Left lung (tissue), 10 donors: ENCODE results near the gene TMEM184B. TPM values are rescaled to one million over a fixed set of nuclear protein-coding genes. Genes with fewer than 3 reads are reported as not detected.
A peak's percentile ranks its signal among the peaks of the same experiment; 100 is the strongest.

Experiments used
- ATAC-seq: fragments of 200-7000 bp; cut with Tn5 transposase; one replicate; pipeline ENCODE4 v1.9.1; 2020; ENCODE audit warnings: moderate library complexity
- DNase-seq, 4 donors: peaks; one replicate each; pipeline ENCODE4 v3.0.0-alpha.2; 2013 to 2020
- H3K27ac ChIP-seq, 2 donors: fragments of 200-600 bp; sonication (generic) in 1 of 2; one replicate each; pipeline versions ENCODE4 v1.5.0 to v1.8.0; 2020 to 2021
- H3K27me3 ChIP-seq, 2 donors: fragments of 200-600 bp; sonication (generic) in 1 of 2; one replicate each; pipeline versions ENCODE4 v1.5.0 to v1.8.0; 2020 to 2021
- H3K36me3 ChIP-seq, 2 donors: fragments of 200-600 bp; sonication (generic) in 1 of 2; one replicate each; pipeline versions ENCODE4 v1.5.0 to v1.8.0; 2020 to 2021
- H3K4me1 ChIP-seq, 2 donors: fragments of 200-600 bp; one replicate each; pipeline ENCODE4 v1.8.0; 2021
- H3K4me3 ChIP-seq, 2 donors: fragments of 200-600 bp; sonication (generic) in 1 of 2; one replicate each; pipeline versions ENCODE4 v1.5.0 to v1.8.0; 2020 to 2021; ENCODE audit warnings: mild to moderate bottlenecking in 1 of 2
- H3K9me3 ChIP-seq, 2 donors: fragments of 200-600 bp; sonication (generic) in 1 of 2; one replicate each; pipeline versions ENCODE4 v1.5.0 to v1.8.0; 2020 to 2021
- intact Hi-C, 2 donors: fragments of 100-400 bp; cut with DNase I; formaldehyde crosslinking; loops; one replicate each; pipeline versions ENCODE4 v1.11.2 to v1.14.2; 2022
- polyA plus RNA-seq, 6 donors: library from polyadenylated mRNA; unstranded; fragments of 120-200 nt; gene quantifications; one replicate each; pipeline ENCODE4 v1.2.1, GENCODE V29; 2013; ENCODE audit not compliant: insufficient read length in 6 of 6
- total RNA-seq, 2 donors: library from RNA; stranded (reverse); fragmentation: NEBNext Ultra II Directional; extraction: Animal tissue kit (Norgen Biotek cat#: 25700); gene quantifications; one replicate each; pipeline ENCODE4 v1.2.1, GENCODE V29; 2021
- TF ChIP-seq, protein P1 (sequence below), 2 donors: fragments of 200-600 bp; sonication (generic) in 1 of 2; IDR thresholded peaks; one replicate each; pipeline versions ENCODE4 v1.5.0 to v1.8.0; 2021; ENCODE audit warnings: antibody characterized with exemption in 2 of 2
- donor health status: DM: no; HTN: yes; CAD: no.
- donor health status: DM: no; HTN: no; CAD: no.

TMEM184B gene
- total and polyA plus RNA-seq, 8 donors, result 33.7 to 98.3 (median 39.8) TPM

DNA sequence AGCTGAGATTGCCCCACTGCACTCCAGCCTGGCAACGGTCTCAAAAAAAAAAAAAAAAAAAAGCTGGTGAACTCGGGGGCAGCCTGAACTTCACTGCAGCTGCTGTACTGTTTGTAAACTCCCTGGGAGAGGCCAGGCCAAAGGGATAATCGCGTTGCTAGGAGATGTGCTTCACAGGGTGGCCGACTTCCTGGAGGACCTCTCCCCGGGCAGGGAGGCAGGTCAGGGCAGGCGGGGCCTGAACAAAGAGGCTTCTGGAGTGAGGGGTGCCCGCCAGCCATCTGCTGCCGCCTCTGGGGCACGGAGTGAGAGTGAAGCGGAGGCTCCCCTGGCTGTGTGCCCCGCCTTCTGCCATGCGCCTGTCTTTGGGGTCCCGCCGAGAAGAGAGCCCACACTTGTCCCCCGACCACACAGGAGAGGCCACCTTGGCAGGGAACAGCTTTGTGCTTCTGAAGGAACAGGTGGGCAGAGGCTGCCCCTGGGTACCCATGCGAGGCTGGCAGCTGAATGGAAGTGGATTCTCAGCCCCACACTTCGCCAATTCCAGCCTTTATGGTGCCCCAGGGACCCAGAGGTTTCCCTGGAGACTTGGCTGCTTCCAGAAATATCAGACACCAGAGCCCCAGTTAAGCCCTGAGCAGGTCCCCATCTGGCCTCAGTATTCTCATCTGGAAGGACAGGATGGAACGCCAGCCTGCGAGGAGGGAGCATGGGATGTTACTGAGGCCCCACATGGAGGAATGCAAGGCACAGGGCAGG is 29.6 kb downstream of the TMEM184B start:
- TF ChIP-seq, protein P1, sequence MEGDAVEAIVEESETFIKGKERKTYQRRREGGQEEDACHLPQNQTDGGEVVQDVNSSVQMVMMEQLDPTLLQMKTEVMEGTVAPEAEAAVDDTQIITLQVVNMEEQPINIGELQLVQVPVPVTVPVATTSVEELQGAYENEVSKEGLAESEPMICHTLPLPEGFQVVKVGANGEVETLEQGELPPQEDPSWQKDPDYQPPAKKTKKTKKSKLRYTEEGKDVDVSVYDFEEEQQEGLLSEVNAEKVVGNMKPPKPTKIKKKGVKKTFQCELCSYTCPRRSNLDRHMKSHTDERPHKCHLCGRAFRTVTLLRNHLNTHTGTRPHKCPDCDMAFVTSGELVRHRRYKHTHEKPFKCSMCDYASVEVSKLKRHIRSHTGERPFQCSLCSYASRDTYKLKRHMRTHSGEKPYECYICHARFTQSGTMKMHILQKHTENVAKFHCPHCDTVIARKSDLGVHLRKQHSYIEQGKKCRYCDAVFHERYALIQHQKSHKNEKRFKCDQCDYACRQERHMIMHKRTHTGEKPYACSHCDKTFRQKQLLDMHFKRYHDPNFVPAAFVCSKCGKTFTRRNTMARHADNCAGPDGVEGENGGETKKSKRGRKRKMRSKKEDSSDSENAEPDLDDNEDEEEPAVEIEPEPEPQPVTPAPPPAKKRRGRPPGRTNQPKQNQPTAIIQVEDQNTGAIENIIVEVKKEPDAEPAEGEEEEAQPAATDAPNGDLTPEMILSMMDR (IDR thresholded peaks at IDR 0.05), result no peak
- Histone ChIP-seq H3K27ac (peak overlapping the region; percentile 33 to 49), H3K36me3 (peaks cover 0 to 54% of the 10 kb centered on the region in 2 donors), H3K9me3 (no peaks in the 10 kb centered on the region), H3K4me3 (no peak overlapping the region), H3K27me3 (no peaks in the 10 kb centered on the region), H3K4me1 (peaks cover 24 to 47% of the 10 kb centered on the region in 2 donors)
- DNase-seq (peak in 2 of 4 donors; percentile 68 to 91), ATAC-seq (peak; percentile 16)
- intact Hi-C loops, result no loop called here

DNA sequence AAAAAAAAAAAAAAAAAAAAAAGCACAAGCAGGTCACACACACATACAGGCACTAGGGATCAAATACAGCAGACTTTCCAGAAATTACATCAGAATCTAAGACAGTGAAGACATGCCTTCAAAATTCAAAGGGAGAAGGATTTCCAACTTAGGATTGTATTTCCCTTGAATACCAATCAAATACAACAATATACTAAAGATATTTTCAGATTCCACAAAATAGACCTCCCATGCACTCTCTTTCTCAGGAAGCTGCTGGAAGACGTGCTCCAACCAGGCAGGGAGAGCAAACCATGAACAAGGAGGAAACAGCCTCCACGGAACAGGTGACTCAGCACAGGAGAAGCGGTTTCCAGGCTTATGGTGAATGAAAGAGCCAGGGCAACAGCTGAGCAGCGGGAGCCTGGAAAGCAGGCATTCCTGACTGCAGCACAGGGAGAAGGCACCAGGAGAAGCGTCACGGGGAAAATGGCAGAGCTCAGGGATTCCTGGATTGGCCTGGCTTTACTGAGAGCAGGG is 32.0 kb downstream of the TMEM184B start:
- Histone ChIP-seq H3K36me3 (peaks cover 0 to 47% of the 10 kb centered on the region in 2 donors), H3K4me3 (no peak overlapping the region), H3K9me3 (no peaks in the 10 kb centered on the region), H3K4me1 (peaks cover 27 to 56% of the 10 kb centered on the region in 2 donors), H3K27me3 (no peaks in the 10 kb centered on the region), H3K27ac (no peak overlapping the region)
- TF ChIP-seq, protein P1 (IDR thresholded peaks at IDR 0.05), result no peak
- DNase-seq, result no peak
- peak; percentile 23 for ATAC-seq
- intact Hi-C loops, result no loop called here

DNA sequence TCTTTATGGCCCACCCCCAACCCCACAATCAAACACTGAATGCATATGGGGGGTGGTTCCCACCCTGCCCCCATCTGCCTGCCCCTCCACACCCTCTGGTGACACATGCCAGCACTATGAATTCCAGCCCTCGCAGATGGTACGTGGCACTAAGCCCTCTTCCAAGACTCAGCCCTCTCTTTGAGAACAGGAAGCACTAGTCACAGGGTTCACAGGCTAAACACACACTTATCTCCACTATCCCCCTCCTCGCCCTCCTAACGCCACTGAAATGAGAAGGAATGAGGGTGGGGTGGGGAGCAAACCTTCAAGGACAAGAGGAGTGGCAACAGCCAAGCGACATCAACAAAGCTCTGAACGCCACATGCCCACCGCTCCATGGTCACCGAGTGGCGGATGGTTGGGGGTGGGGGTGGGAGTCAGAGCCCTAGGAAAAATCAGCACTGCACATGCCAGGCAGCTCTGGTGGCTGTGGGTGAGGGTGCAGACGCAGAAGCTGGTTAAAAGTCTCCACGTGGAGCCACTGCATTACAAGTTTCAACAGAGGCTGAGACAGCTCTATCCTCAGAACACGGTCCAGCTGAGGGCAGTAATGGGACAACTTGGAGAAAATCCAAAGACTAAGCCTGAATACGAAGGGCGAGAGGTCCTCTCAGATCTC is 33.6 kb downstream of the TMEM184B start:
- ATAC-seq, result peak; percentile 81
- peaks cover 0 to 48% of the 10 kb centered on the region in 2 donors for H3K36me3 ChIP-seq
- no peaks in the 10 kb centered on the region for H3K9me3 ChIP-seq
- H3K4me3 ChIP-seq, result no peak overlapping the region
- intact Hi-C loops, result no loop called here
- TF ChIP-seq, protein P1 (IDR thresholded peaks at IDR 0.05), result no peak
- H3K27ac ChIP-seq, result peak overlapping the region; percentile 72 to 77
- no peaks in the 10 kb centered on the region for H3K27me3 ChIP-seq
- H3K4me1 ChIP-seq, result peaks cover 27 to 56% of the 10 kb centered on the region in 2 donors
- DNase-seq, result peak in 3 of 4 donors; percentile 57 to 83 (median 62)

DNA sequence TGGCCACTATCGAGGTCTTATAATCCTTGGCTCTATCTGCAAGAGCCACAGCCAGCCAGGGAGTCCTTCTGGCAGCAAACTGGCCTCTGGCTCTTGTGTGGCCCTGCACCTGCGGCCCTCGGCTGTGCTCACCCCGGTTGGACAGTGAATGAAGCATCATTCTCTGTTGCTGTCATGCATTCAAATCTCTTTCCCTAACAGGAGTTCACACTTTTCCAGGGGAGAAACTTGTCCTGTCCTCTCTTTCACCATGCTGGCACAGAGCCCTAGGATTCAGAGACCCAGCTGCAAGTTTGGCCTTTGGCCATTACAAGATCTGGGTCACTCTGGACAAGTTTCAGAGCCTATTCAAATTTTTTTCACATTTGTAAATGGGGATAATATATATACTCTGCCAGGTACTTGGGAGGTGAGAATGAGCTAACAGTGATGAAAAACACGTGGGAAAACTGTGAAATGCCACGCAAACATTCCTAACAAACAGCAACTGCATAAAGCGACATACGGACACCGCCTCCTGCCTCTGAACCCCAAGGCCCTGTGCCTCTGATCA is 34.2 kb downstream of the TMEM184B start:
- H3K4me1 ChIP-seq, result peaks cover 27 to 54% of the 10 kb centered on the region in 2 donors
- DNase-seq (peak in 2 of 4 donors; percentile 69 to 81), ATAC-seq (peak; percentile 1)
- intact Hi-C loops, result no loop called here
- H3K4me3 ChIP-seq, result no peak overlapping the region
- H3K9me3 ChIP-seq, result no peaks in the 10 kb centered on the region
- H3K36me3 ChIP-seq, result peaks cover 0 to 48% of the 10 kb centered on the region in 2 donors
- TF ChIP-seq, protein P1 (IDR thresholded peaks at IDR 0.05), result no peak
- H3K27ac ChIP-seq, result peak overlapping the region; percentile 72 to 77
- no peaks in the 10 kb centered on the region for H3K27me3 ChIP-seq

GRCh38 chr22:38236786-38237185 is 36.0 kb downstream of the TMEM184B start:
- TF ChIP-seq, protein P1 (IDR thresholded peaks at IDR 0.05), result no peak
- H3K9me3 ChIP-seq, result no peaks in the 10 kb centered on the region
- no peak overlapping the region for H3K4me3 ChIP-seq
- H3K4me1 ChIP-seq, result peaks cover 16 to 43% of the 10 kb centered on the region in 2 donors
- no peaks in the 10 kb centered on the region for H3K27me3 ChIP-seq
- intact Hi-C loops, result no loop called here
- H3K27ac ChIP-seq, result peak overlapping the region; percentile 7 to 33
- peaks cover 0 to 52% of the 10 kb centered on the region in 2 donors for H3K36me3 ChIP-seq
- peak; percentile 27 for ATAC-seq
- peak in 1 of 4 donors; percentile 85 for DNase-seq
